GM20431 (cell line): Measurements from ENCODE around the gene THOC6.

Source experiments
- in situ Hi-C: fragments of 300-500 bp; cut with MseI, MboI; formaldehyde crosslinking; loops from one replicate; pipeline ENCODE4 v1.15.0; 2020; ENCODE audit warnings: low sequenced_read_pairs; ENCODE audit not compliant: unreplicated experiment

THOC6 gene

DNA sequence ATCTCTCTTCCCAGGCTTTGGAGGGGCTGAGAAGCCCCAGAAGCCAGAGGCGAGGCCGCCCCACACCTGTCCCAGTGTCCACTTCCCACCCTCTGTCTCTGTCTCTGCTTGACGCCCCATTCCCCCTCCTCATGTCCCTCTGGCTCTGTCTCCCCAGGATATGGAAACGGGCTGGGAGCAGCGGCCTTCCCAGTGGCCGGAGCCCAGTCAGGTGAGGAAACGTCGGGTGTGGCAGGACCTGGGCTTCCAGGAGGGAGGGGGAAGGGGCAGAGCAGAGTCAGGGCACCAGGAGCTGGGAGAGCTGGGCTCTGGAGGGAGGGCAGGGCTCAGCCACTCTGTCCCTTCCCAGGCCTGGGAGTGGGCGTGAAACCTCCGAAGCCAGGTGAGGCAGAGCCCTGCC is 32.9 kb upstream of the THOC6 start:
- in situ Hi-C loops: no loop called here

DNA sequence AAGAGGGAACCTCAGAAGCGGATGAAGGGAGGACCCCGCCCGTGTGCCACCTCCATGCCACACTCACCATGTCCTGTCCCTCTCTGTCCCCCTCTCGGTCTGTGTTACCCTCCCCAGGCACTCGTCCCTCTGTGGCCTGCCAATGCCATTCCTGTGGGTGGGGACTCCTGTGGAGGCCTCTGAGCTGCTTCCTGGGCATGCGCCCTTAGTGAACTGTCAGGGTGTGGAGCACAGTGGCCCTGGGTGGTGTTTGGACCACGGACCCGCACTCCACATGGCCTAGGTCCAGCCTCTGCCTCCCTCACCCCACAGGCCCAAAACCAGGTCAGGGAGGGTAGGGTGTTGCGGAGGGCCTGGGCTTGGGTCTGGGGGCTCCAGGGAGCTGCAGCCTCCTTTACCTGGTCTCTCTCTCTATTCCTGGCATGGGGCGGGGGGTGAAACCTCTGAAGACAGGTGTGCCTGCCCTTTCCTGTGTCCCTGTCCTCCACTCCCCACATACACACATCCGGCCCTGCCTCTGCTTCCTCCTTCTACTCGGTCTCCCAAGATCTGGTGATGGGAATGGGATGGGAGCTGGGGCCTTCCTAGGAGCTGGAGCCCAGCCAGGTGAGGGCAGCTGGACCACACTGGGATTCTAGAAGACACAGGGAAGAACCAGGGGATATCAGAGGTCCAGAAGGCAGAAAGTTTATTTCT is 32.1 kb upstream of the THOC6 start:
- in situ Hi-C loops: no loop called here

DNA sequence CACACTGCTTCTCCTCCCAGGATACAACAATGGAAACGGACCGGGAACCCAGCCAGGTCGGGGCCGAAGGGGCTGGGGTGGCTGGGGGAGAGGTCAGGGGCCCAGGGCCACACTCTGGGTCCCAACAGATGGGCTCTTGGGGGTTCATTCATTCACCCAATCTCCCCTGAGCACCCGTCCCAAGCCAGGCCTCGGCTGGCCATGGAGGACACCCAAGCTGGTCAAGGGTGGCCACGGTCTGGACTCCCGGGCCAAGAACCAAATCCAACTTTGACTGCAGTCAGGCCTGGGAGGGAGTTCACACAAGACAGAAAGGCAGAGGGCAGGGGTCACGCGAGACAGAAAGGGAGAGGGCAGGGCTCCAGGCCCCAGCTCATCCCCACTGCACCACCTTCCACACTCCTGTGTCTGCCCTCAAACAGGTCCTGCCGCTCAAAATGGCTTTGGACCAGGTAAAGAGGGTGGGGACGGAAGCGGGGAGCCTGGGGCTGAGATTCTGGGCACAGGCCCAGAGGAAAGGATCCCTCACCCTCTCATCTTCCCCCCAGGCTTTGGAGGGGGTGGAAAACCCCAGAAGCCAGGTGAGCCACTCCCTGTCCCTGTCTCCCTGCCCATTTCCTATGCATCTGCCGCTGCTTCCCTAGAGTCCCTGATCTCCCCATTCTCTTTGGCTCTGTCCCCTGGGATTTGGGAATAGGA is 31.3 kb upstream of the THOC6 start:
- in situ Hi-C loops: no loop called here

DNA sequence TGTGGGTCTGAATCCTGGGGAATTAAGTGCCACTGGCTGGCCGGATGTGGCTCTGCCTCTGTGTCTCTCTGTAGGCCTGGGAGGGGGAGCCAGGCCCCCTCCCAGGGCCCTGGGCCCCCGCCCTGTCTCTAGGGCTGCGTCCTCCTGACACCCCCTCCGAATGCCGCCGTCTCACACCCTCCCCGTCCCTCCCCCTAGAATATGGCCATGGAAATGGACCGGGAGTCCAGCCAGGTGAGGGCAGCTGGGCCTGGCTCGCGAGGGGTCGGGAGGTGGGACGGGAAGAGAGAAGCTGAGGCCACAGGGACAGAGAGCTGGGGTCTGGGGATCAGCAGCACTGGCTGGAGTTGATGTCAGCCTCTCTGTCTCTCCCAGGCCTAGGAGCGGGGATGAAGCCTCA is 27.5 kb upstream of the THOC6 start:
- in situ Hi-C loops: no loop called here

DNA sequence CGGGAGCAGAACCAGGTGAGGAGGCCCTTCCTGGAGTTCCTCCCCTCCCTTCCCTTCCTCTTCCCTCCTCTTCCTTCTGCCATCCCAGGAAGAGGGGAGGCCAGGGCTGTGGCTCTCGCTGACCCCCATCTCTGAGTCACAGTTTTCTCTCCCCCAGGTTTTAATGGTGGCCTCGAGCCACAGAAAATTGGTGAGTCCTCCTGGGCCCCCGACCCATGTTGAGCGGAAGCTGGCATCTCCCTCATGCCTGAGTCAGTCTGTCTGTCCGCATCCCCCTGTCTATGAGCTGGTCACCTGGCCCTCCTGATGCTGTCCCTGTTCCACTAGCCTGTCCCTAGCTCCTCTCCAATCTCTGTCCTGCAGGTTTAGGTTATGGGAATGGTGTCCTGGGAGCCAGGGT is 23.9 kb upstream of the THOC6 start:
- in situ Hi-C loops: no loop called here

DNA sequence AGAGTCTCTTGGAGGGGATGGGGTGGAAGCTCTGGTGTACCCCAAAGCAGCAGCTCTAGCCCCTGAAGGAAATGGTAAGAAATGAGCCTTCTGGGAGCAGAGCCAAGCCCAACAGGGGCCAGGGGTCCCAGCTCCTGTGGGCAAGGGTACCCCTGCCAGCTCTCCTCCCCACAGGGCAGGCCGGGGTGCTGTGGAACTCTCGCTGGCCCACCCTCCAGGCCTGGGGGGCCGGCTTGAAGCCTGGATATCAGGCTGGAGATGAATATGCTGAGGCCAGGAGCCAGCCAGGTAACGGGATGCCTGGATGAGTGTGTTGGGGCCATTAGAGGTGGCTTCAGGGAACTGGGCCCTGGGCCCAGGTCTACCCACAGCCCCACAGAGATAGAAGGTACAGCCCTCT is 23.3 kb upstream of the THOC6 start:
- in situ Hi-C loops: no loop called here

DNA sequence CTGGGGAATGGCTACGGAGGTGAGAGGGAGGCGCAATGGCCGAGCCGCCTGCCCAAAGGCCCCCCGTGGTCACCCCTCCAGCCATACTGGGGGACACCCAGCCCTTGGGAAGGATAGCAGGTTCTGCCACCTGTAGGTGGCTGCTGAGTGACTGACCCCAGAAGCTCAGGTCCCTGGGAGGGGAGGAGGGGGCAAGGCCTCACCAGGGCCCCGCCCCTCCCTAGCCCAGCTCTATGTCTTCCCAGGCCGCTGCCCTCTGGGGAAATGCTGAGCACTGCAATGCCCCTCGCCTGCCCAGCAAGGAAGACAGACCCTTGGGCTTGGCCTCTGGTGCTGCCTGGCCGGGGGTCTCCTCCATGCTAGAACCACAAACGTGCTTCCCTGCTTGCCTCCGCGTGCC is 22.5 kb upstream of the THOC6 start:
- in situ Hi-C loops: no loop called here

DNA sequence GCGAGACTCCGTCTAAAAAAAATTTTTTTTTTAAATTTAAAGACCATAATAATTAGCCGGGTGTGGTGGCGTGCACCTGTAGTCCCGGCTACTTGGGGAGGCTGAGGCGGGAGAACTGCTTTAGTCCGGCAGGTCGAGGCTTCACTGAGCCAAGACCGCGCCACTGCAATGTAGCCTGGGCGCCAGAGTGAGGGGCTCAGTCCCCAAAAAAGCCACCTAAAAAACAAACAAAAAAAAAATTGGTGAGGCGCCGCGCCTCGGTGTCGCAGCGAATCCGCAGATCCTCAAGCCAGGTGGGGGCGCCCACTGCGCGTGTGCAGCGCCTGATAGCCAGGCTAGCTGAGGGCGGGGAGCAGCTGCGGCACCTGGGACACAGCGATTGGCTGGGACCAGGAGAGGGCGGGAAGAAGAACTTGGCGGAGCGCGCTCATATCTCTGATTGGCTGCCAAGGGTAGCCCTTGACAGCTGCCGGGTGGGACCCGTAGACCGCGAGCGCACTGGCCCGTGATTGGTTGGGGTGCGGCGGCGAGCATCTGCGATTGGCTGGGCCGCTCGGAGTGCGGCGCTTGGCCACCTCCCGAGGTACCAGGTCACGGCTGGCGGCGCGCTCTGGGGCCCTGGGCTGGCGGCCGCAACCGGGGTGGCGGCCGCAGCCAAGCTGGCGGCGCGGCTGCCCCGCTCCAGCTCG is 20.1 kb upstream of the THOC6 start:
- in situ Hi-C loops: no loop called here

DNA sequence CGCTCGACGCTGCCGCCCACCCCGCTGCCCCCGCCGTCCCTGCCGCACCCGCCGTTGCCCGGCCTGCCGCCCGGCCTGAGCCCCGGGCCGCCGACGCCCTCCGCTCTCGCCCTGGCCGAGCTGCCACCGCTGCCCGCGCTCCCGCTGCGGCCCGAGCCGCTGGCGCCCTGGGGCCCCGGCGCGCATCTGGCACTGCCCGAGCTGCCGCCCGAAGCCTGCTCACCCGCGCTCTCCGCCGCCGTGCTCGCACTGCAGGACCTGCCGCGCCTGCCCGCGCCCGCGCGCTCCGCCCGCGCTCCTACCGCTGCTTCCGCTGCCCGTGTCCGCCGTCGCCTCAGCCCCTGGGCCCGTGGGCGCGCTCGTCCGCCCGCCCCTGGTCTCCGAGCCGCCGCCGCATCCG is 19.5 kb upstream of the THOC6 start:
- in situ Hi-C loops: no loop called here

DNA sequence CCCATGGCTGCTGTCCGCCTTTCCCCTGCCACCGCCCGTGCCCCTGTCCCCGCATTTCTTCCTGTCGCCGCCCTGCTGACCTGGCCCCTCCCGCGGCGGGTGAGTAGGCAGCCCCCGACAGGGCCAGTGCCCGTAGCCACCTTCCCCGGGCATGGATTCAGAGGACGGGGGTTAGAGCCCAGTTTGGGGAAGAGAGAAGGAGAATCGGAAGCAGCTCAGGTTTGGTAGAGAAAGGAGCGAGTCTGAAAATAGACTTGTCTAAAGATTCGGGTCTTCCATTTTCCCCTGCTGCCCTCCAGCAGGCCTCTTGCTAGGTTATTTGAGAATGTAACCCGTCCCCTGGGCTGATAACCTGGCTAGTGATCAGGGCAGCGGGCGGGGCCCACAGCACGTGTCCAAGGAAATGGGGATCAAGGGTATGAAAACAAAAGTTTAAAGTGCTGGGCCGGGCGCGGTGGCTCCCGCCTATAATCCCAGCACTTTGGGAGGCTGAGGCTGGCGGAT is 19.0 kb upstream of the THOC6 start:
- in situ Hi-C loops: no loop called here

DNA sequence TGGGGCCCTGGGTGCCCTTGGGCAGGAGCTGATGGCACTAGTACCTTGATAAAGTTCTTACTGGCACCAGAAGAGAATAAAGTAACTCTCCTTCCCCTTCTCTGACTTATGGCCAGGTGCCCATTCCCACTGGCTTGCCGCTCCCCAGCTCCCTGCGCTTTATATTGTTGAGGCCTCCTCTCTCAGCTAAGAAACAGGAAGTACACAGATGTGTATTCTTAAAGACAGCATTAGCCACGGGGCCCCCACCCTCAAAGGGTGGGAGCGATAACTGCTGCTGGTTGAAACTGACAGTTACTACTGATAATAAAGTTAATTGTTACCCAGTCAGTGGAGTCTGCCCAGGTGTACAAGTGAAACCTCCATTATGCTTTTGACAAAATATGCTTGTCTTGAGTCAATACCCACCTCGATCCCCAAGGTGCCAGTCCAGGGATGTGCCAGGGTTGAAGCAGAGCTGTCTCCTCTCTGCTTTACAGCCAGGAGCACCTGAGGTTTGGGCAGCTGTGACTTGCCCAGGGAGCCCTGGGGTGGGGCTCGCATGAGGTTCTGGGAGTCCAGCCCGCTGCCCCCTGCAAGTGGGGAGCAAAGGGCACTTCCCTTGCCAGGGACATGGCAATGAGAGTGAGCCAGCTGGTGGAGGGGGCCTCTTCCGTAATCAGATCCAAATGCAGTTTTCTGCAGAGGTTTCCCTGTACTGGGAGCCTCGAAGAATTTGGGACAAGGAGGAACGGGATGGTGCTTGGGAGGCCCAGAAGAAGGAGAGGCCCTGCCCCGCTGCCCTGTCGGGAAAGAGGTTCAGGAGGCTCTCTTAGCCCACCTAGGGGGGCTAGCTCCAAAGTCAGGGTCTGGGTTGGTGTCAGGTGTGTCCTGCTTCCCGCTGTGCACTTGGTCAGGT is 16.5 kb upstream of the THOC6 start:
- in situ Hi-C loops: no loop called here

DNA sequence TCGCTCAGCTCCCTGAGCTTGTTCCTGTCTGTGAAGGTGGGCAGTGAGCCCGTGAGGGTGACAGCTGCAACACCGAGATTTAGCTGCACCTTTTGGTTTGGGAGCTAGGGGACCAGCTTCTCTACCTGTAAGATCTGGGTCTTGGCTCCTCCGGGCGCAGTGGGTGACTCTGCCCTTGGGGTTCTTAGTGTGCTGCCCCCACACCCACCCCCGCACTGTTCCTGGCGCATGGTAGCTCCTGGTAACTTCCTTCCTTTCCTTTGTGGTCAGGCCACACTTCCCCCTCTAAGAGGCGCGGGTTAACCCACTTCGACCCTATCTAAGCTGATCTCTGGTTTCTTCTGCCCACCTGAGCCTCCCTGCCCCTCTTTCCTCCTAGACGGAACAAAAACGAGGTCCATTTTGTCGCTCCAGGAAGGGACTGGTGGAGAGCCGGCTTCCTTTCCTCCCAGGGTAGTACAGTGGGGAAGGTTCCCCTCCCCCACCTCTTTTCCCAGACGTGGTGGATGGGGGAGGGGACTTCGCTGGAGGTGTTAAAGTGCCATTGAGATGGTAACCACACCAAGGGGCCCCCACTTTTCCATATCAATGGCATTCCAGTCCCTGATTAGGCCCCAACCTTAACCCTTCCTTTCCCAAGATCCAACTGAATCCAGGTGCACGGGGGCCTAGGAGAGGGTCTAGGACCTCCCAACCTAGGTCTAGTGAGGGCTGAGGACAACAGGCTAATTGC is 15.7 kb upstream of the THOC6 start:
- in situ Hi-C loops: no loop called here

DNA sequence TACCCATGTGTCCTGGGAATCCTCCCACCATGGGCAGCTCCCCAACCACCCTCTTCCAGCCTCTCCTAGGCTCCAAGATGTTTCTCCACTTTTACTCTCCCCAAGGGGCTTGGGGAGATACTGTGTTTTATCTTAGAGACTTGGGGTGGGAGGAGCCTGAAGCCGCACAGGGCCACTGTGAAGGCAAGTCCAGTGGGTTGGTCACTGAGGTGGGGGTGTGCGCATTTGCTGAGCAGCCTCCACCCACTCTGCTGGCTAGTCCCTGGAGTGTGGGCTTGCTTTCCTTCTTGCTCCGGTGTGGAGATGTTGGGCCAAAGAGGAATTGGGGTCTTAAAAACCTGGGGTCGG is 15.2 kb upstream of the THOC6 start:
- in situ Hi-C loops: no loop called here

DNA sequence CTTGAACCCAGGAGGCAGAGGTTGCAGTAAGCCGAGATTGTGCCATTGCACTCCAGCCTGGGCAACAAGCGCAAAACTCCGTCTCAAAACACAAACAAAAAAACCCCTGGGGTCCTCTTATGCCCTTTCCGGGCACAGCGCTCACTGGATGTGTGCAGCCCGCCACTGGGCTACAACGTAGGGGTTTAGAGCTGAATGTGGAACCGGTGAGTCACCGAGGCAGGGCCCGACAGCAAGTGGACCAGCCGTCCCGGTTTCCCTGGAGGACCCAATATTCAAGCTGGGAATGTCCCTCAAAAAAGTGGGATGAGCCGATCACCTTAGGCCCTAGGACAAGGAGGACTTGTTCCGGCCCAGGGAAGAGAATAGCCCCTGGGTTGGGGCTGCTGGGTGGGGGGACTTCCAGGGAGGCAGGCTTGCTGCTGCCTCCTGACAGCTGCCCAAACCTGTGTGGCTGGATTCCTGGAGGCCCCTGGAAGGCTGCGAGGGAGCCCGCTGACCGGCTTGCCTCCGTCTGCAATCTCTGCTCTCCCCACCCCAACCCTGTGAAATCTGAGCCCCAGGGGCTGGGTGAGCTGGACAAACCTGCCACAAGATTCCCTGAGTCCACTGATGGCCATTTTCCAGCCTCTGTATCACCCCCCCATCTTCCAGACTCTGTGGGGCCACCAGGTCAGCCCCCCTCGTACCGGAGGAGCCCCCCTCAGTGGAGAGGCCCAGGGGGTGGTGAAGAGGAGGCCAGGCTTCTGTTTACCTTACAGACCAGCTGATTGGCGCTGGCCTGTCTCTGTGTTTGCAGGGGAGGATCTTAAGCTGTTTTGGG is 14.1 kb upstream of the THOC6 start:
- in situ Hi-C loops: no loop called here

DNA sequence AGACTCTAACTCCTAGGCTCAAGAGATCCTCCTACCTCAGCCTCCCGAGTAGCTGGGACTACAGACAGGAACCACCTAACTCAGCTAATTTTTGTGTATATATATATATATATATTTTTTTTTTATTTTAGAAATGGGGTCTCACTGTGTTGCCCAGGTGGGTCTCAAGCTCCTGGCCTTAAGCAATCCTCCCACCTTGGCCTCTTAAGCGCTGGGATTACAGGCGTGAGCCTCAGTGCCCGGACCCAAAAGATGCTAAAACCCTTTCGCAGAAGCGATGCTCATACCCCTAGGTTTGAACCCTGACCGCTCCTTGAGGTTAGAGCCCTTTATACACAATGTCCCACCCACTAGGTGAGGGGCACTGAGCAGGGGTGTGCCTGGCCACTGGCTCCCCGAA is 13.3 kb upstream of the THOC6 start:
- in situ Hi-C loops: no loop called here

DNA sequence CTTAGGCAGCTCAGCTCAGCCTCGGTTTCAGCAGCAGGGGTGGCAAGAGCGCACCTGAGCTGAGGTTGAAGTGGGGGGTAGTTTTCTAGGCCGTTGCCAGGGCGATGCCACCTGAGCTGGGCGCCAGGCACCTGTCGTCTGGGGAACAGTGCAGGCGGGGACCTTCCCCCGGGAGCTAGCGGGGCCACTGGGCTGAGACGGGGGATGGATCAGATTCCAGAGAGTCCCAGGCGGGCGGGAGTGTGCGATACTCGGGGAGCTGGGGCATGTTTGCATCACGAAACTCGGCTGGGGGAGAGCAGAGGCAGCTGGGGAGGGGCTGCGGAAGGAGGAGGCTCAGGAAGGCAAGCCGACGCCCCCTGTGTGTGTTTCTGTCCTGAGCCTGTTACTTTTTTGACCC is 11.6 kb upstream of the THOC6 start:
- in situ Hi-C loops: no loop called here

DNA sequence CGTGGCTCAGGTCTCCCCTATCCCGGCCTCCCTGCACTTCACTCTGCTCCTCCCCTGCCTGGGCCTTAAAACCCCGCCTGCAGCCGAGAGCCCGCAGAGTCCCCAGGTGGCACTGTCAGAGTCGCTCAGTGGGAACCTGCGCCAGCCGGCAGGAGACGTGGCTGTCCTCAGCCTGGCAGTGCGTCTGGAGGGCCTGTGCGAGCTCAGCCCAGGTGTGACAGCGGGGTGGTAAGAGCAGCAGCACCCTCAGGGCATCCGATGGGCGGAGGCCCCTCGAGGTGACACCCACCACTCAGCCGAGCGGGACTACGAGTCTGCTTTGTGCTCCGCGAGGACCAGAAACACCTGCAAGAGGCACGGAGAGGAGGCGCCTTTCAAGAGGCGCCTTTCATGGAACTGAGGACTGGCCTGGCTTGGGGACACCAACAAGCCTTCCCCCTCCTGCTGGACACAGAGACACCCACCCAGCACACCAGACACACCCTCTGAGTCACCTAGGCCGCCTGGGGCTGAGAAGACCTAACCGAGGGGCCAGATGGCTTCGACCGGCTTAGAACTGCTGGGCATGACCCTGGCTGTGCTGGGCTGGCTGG is 10.9 kb upstream of the THOC6 start, which contains the start of gene CLDN9:
TSS of gene CLDN9 (plus strand) at position 96 of the 593 bp plus-strand sequence. CDS start at position 536, 440 bp downstream.
- in situ Hi-C loops: no loop called here

DNA sequence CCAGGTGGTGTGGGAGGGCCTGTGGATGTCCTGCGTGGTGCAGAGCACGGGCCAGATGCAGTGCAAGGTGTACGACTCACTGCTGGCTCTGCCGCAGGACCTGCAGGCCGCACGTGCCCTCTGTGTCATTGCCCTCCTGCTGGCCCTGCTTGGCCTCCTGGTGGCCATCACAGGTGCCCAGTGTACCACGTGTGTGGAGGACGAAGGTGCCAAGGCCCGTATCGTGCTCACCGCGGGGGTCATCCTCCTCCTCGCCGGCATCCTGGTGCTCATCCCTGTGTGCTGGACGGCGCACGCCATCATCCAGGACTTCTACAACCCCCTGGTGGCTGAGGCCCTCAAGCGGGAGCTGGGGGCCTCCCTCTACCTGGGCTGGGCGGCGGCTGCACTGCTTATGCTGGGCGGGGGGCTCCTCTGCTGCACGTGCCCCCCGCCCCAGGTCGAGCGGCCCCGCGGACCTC is 10.3 kb upstream of the THOC6 start:
- in situ Hi-C loops: no loop called here
